Measurements from ENCODE around the gene UNC5B.

Gene UNC5B

GRCh38 chr10:71239946-71240795 is 27.8 kb downstream of the UNC5B start:
- DNase-seq = no peak

- no peak for DNase-seq
These were observed 28.9 kb downstream of the UNC5B start for GRCh38 chr10:71241114-71241829.

- no peak for DNase-seq
These were observed 29.7 kb downstream of the UNC5B start for GRCh38 chr10:71241830-71242621.

- no peak for DNase-seq
These were observed 30.2 kb downstream of the UNC5B start for GRCh38 chr10:71242622-71243009.

GRCh38 chr10:71243756-71244395 is 31.5 kb downstream of the UNC5B start:
- no peak for DNase-seq

- DNase-seq = no peak
These were observed 32.4 kb downstream of the UNC5B start for GRCh38 chr10:71244431-71245419.

GRCh38 chr10:71245420-71246325 is 33.3 kb downstream of the UNC5B start:
- no peak for DNase-seq

GRCh38 chr10:71246591-71247413 is 34.4 kb downstream of the UNC5B start:
- no peak for DNase-seq

- DNase-seq = no peak
These were observed 35.0 kb downstream of the UNC5B start for GRCh38 chr10:71247414-71247705.

- DNase-seq = no peak
These were observed 35.4 kb downstream of the UNC5B start for GRCh38 chr10:71247804-71248203.

- DNase-seq = no peak
These were observed 35.8 kb downstream of the UNC5B start for GRCh38 chr10:71248210-71248609.

GRCh38 chr10:71249996-71250395 is 37.6 kb downstream of the UNC5B start:
- DNase-seq = no peak

GRCh38 chr10:71250405-71250804 is 38.0 kb downstream of the UNC5B start:
- no peak for DNase-seq

GRCh38 chr10:71250842-71251241 is 38.5 kb downstream of the UNC5B start:
- DNase-seq = no peak

GRCh38 chr10:71251319-71251718 is 38.9 kb downstream of the UNC5B start:
- no peak for DNase-seq

- no peak for DNase-seq
These were observed 39.9 kb downstream of the UNC5B start for GRCh38 chr10:71252220-71252619.

- no peak for DNase-seq
These were observed 41.8 kb downstream of the UNC5B start for GRCh38 chr10:71253981-71254818.

GRCh38 chr10:71254834-71255549 is 42.6 kb downstream of the UNC5B start:
- DNase-seq = no peak

GRCh38 chr10:71255550-71255807 is 43.1 kb downstream of the UNC5B start:
- no peak for DNase-seq

Measured in CD4-positive, alpha-beta T cell treated with Interleukin-4 for 1 hour (primary cell).